ENCODE results near the gene PGBD1. TPM values are rescaled to one million over a fixed set of nuclear protein-coding genes. Genes with fewer than 3 reads are reported as not detected.
"Not testable (repeated sequence)": the region's sequence is repeated elsewhere in the genome, so short reads cannot be mapped to it uniquely, and the experiment has no call there.

Gene PGBD1
- total RNA-seq, 3 donors from 2014 or later (not counting 1 experiment from before 2014, with no cell fraction given): 1.1 to 1.5 (median 1.1) TPM

DNA sequence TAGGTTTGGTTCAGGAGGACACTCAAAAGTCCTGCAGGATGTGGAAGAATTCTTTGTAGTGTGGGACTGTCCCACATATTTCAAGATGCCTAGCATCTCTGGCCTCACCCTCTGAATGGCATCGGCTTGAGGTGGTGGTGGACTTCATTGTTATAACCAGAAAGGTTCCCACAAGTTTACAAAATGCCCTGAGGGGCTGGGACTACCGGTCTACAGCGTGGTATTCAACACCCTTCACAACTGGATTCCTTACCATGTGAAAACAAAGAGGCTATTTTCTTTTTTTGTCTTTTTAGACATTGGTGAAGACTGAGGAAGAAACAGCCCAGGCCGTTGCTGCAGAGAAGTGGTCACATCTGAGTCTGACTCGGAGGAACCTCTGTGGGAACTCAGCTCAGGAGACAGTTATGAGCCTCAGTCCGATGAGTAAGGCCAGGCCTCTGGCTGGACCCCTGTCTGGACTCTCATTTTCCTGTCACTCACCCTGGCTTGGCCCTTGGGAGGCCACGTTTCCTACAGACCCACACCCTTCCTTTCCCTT lies 15.2 kb downstream of the PGBD1 start:
- no peak overlapping the region for H3K27ac ChIP-seq (ENCODE audit: low read length)
- no peaks in the 10 kb centered on the region for H3K4me1 ChIP-seq (ENCODE audit: control insufficient read depth, insufficient read depth, low read length)
- 87% methylated on average over 5 of the region's 7 CpGs for whole genome bisulfite sequencing (ENCODE audit: insufficient coverage)
- Mint-ChIP-seq H3K36me3 (no peaks in the 10 kb centered on the region), H3K27ac (no peak overlapping the region), H3K4me3 (no peak overlapping the region), H3K27me3 (ENCODE audit: low read depth in 2 of 2) (no peaks in the 10 kb centered on the region), H3K4me1 (no peaks in the 10 kb centered on the region), H3K9me3 (no peaks in the 10 kb centered on the region)
- ATAC-seq (no peak), DNase-seq (no peak)
- H3K36me3 ChIP-seq (ENCODE audit: control insufficient read depth, insufficient read depth, low read length): no peaks in the 10 kb centered on the region
- no peaks in the 10 kb centered on the region for H3K27me3 ChIP-seq (ENCODE audit: control insufficient read depth, insufficient read depth, low read length)
- intact Hi-C loops (cut with micrococcal nuclease): no loop called here
- H3K9me3 ChIP-seq (ENCODE audit: control insufficient read depth, insufficient read depth, low read length): no peaks in the 10 kb centered on the region
- H3K4me3 ChIP-seq (ENCODE audit: low read length): no peak overlapping the region
- TF ChIP-seq, protein P1, sequence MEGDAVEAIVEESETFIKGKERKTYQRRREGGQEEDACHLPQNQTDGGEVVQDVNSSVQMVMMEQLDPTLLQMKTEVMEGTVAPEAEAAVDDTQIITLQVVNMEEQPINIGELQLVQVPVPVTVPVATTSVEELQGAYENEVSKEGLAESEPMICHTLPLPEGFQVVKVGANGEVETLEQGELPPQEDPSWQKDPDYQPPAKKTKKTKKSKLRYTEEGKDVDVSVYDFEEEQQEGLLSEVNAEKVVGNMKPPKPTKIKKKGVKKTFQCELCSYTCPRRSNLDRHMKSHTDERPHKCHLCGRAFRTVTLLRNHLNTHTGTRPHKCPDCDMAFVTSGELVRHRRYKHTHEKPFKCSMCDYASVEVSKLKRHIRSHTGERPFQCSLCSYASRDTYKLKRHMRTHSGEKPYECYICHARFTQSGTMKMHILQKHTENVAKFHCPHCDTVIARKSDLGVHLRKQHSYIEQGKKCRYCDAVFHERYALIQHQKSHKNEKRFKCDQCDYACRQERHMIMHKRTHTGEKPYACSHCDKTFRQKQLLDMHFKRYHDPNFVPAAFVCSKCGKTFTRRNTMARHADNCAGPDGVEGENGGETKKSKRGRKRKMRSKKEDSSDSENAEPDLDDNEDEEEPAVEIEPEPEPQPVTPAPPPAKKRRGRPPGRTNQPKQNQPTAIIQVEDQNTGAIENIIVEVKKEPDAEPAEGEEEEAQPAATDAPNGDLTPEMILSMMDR (IDR thresholded peaks at IDR 0.05): no peak

GRCh38 chr6:28303570-28303969 lies 22.2 kb downstream of the PGBD1 start:
- WGBS (ENCODE audit: insufficient coverage): 27% methylated on average over 1 of the region's 3 CpGs
- intact Hi-C loops (cut with micrococcal nuclease): no loop called here
- DNase-seq (no peak), ATAC-seq (no peak)
- Histone ChIP-seq H3K36me3 (ENCODE audit: control insufficient read depth, insufficient read depth, low read length) (no peaks in the 10 kb centered on the region), H3K27me3 (ENCODE audit: control insufficient read depth, insufficient read depth, low read length) (no peaks in the 10 kb centered on the region), H3K27ac (ENCODE audit: low read length) (no peak overlapping the region), H3K9me3 (ENCODE audit: control insufficient read depth, insufficient read depth, low read length) (no peaks in the 10 kb centered on the region), H3K4me3 (ENCODE audit: low read length) (no peak overlapping the region), H3K4me1 (ENCODE audit: control insufficient read depth, insufficient read depth, low read length) (no peaks in the 10 kb centered on the region)
- no peak overlapping the region for H3K4me3 Mint-ChIP-seq
- TF ChIP-seq, protein P1 (IDR thresholded peaks at IDR 0.05): no peak
- peaks cover 8 to 20% of the 10 kb centered on the region in 2 donors for H3K27me3 Mint-ChIP-seq (ENCODE audit: low read depth in 2 of 2)
- no peaks in the 10 kb centered on the region for H3K4me1 Mint-ChIP-seq
- H3K27ac Mint-ChIP-seq: no peak overlapping the region
- no peaks in the 10 kb centered on the region for H3K36me3 Mint-ChIP-seq
- peaks cover 0 to 3% of the 10 kb centered on the region in 2 donors for H3K9me3 Mint-ChIP-seq

- H3K27me3 Mint-ChIP-seq (ENCODE audit: low read depth in 2 of 2): peaks cover 17 to 47% of the 10 kb centered on the region in 2 donors
- H3K36me3 ChIP-seq (ENCODE audit: control insufficient read depth, insufficient read depth, low read length); H3K36me3 Mint-ChIP-seq; H3K4me1 Mint-ChIP-seq; H3K27ac ChIP-seq (ENCODE audit: low read length); H3K9me3 Mint-ChIP-seq; ATAC-seq; H3K4me1 ChIP-seq (ENCODE audit: control insufficient read depth, insufficient read depth, low read length); H3K27ac Mint-ChIP-seq; H3K4me3 Mint-ChIP-seq; intact Hi-C loops (cut with micrococcal nuclease); DNase-seq; H3K9me3 ChIP-seq (ENCODE audit: control insufficient read depth, insufficient read depth, low read length); H3K4me3 ChIP-seq (ENCODE audit: low read length); H3K27me3 ChIP-seq (ENCODE audit: control insufficient read depth, insufficient read depth, low read length): not testable (repeated sequence)
These were observed 25.0 kb downstream of the PGBD1 start for GRCh38 chr6:28306363-28306762.

DNA sequence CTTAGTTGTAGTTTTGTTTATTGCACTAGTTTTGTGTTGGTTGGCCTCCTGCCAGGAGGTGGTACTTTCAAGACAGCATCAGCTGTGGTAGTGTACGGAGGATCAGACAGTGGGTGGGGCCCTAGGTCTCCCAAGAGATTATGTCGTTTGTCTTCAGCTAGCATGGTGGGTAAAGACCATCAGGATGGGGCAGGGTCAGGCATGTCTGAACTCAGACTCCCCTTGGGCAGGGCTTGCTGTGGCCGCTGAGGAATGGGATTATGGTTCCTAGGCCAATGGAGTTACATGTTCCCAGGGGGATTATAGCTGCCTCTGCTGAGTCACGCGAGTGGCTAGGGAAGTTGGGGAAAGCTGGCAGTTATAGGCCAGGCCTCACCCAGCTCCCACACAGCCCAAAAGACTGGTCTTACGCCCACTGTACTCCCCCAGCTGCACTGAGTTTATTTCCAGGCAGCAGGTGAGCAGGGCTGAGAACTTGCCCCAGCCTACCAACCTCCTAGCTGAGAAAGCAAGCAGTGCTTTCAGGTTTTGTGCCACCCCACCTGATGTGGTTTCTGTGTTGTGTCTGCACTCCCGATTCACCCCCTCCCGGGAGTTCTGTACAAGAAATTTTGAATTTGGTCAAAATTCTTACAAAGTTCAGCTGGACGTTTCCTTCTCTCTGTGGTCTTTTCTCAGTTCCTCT lies 29.9 kb downstream of the PGBD1 start:
- DNase-seq (no peak), ATAC-seq (no peak)
- H3K27ac ChIP-seq (ENCODE audit: low read length): no peak overlapping the region
- TF ChIP-seq, protein P1 (IDR thresholded peaks at IDR 0.05): no peak
- no peak overlapping the region for H3K4me3 Mint-ChIP-seq
- no peaks in the 10 kb centered on the region for H3K36me3 ChIP-seq (ENCODE audit: control insufficient read depth, insufficient read depth, low read length)
- no peaks in the 10 kb centered on the region for H3K4me1 Mint-ChIP-seq
- intact Hi-C loops (cut with micrococcal nuclease): no loop called here
- WGBS (ENCODE audit: insufficient coverage): 85% methylated on average over 9 of the region's 9 CpGs
- peaks cover 0 to 3% of the 10 kb centered on the region in 2 donors for H3K9me3 Mint-ChIP-seq
- no peaks in the 10 kb centered on the region for H3K4me1 ChIP-seq (ENCODE audit: control insufficient read depth, insufficient read depth, low read length)
- no peaks in the 10 kb centered on the region for H3K36me3 Mint-ChIP-seq
- no peak overlapping the region for H3K4me3 ChIP-seq (ENCODE audit: low read length)
- H3K9me3 ChIP-seq (ENCODE audit: control insufficient read depth, insufficient read depth, low read length): no peaks in the 10 kb centered on the region
- no peaks in the 10 kb centered on the region for H3K27me3 ChIP-seq (ENCODE audit: control insufficient read depth, insufficient read depth, low read length)
- peaks cover 29 to 62% of the 10 kb centered on the region in 2 donors for H3K27me3 Mint-ChIP-seq (ENCODE audit: low read depth in 2 of 2)
- no peak overlapping the region for H3K27ac Mint-ChIP-seq
